ENCODE data around the gene UST.
"Not testable (repeated sequence)": the region's sequence is repeated elsewhere in the genome, so short reads cannot be mapped to it uniquely, and the experiment has no call there.

- not testable (repeated sequence) for TF ChIP-seq CTCF (conservative IDR thresholded peaks at IDR 0.05; ENCODE audit: low read length); EZH2phosphoT487 (IDR thresholded peaks at IDR 0.05; ENCODE audit: borderline replicate concordance, low read depth, low read length)
Observed at GRCh38 chr6:148880742-148881141, 133.9 kb downstream of the UST start.

Data from OCI-LY7 (cell line).